Gastrocnemius medialis (tissue), 4 donors: Measurements from ENCODE around the gene SPECC1.

Experiments used
- POLR2A ChIP-seq, 2 donors: fragments of 450-650 bp; IDR thresholded peaks; one replicate each; pipeline ENCODE4 v1.6.1; 2017; ENCODE audit warnings: antibody characterized with exemption in 2 of 2, mild to moderate bottlenecking in 2 of 2, moderate library complexity in 2 of 2
- TF ChIP-seq, protein P1 (sequence below), 5 experiments: fragments of 450-650 bp in 3 of 5; fragments of 200-600 bp in 2 of 5; sonication (generic) in 2 of 5; IDR thresholded peaks in 4 of 5; conservative IDR thresholded peaks in 1 of 5; 1 replicate in 4 of 5; 2 replicates in 1 of 5; pipeline ENCODE4 v1.5.1; 2016 to 2019; ENCODE audit warnings: antibody characterized with exemption in 5 of 5, mild to moderate bottlenecking in 3 of 5, moderate library complexity in 3 of 5

DNA sequence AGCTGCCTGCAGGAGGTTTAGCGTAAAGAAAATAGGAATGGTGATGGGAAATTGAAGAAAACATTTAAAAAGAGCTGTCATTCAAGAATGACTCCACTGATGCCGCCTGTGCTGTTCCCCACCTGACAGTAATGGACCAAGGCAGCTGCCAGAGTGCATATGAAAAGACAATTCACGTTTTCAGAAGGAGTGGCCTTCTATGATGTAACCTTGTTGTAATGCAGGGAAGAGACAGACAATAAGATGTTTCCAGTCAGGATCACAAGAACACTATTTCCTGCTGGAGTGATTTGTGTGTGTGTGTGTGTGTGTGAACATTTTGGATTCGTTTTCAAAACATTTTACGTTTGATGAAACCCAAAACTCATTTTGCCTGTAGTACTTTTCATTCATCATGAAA, 254.4 kb downstream of the SPECC1 start:
- TF ChIP-seq, protein P1, sequence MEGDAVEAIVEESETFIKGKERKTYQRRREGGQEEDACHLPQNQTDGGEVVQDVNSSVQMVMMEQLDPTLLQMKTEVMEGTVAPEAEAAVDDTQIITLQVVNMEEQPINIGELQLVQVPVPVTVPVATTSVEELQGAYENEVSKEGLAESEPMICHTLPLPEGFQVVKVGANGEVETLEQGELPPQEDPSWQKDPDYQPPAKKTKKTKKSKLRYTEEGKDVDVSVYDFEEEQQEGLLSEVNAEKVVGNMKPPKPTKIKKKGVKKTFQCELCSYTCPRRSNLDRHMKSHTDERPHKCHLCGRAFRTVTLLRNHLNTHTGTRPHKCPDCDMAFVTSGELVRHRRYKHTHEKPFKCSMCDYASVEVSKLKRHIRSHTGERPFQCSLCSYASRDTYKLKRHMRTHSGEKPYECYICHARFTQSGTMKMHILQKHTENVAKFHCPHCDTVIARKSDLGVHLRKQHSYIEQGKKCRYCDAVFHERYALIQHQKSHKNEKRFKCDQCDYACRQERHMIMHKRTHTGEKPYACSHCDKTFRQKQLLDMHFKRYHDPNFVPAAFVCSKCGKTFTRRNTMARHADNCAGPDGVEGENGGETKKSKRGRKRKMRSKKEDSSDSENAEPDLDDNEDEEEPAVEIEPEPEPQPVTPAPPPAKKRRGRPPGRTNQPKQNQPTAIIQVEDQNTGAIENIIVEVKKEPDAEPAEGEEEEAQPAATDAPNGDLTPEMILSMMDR (IDR thresholded peaks at IDR 0.05 in 4 of 5, conservative IDR thresholded peaks at IDR 0.05 in 1 of 5) = no peak
- TF ChIP-seq POLR2A (IDR thresholded peaks at IDR 0.05) = no peak
